NCI-H510A treated with DMSO at 0.1 percent for 48 hours (cell line): ENCODE measurements around the gene IL1RAPL2.
"Not testable (repeated sequence)": the region's sequence is repeated elsewhere in the genome, so short reads cannot be mapped to it uniquely, and the experiment has no call there.

Experiments
- DNase-seq: peaks from one replicate; lab custom pipeline; 2025; lab: John Stamatoyannopoulos, UW

IL1RAPL2 gene

DNA sequence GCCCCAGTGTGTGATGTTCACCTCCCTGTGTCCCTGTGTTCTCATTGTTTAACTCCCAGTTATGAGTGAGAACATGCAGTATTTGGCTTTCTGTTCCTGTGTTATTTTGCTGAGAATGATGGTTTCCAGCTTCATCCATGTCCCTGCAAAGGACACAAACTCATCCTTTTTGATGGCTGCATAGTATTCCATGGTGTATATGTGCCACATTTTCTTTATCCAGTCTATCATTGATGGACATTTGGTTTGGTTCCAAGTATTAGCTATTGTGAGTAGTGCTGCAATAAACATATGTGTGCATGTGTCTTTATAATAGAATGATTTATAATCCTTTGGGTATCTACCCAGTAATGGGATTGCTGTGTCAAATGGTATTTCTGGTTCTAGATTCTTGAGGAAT, 1239.7 kb downstream of the IL1RAPL2 start:
- DNase-seq: not testable (repeated sequence)

DNA sequence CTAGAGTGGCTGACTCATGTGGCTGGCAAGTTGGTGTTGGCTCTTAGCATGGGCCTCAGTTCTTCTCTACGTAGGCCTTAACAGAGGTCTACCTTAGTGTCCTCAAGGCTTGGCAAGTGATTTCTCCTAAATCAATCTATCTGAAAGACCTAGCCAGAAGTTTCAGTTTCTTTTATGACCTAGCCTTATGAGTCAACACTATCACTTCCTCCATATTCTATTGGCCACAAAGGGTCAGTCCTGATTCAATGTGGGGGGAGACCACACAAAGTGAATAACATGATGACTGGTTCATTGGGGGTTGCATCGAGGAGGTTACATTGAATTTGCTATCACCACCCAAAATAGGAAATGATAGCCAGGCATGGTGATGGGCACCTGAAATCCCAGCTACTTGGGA, 1250.5 kb downstream of the IL1RAPL2 start:
- DNase-seq: no peak
